Psoas muscle (tissue), 8 donors: ENCODE results near the gene KAT2A. TPM values are rescaled to one million over a fixed set of nuclear protein-coding genes. Genes with fewer than 3 reads are reported as not detected.
A peak's percentile ranks its signal among the peaks of the same experiment; 100 is the strongest.

Experiments
- ATAC-seq, 4 donors: fragments of 200-7000 bp; cut with Tn5 transposase; one replicate each; pipeline ENCODE4 v1.9.1; 2020; ENCODE audit warnings: moderate library complexity in 3 of 4, mild to moderate bottlenecking in 2 of 4
- DNase-seq, 2 donors: peaks; one replicate each; pipeline ENCODE4 v3.0.0-alpha.2; 2020
- H3K27ac ChIP-seq: fragments of 200-600 bp; one replicate; pipeline ENCODE4 v1.8.0; 2022
- H3K27me3 ChIP-seq, 3 donors: fragments of 200-600 bp in 1 of 3; one replicate each; pipeline versions ENCODE4 v1.6.1 to v1.8.0; 2013 to 2022; ENCODE audit warnings: low read length in 2 of 3, mild to moderate bottlenecking in 2 of 3, moderate library complexity in 1 of 3; ENCODE audit not compliant: insufficient read depth in 3 of 3
- H3K36me3 ChIP-seq, 2 donors: fragments of 200-600 bp in 1 of 2; one replicate each; pipeline versions ENCODE4 v1.6.1 to v1.8.0; 2013 to 2022; ENCODE audit warnings: low read depth in 1 of 2, mild to moderate bottlenecking in 1 of 2, moderate library complexity in 1 of 2; ENCODE audit not compliant: insufficient read depth in 1 of 2
- H3K4me1 ChIP-seq: fragments of 200-600 bp; one replicate; pipeline ENCODE4 v1.8.0; 2022
- H3K4me3 ChIP-seq: fragments of 200-600 bp; one replicate; pipeline ENCODE4 v1.8.0; 2022; ENCODE audit warnings: mild to moderate bottlenecking
- H3K9me3 ChIP-seq: fragments of 200-600 bp; one replicate; pipeline ENCODE4 v1.8.0; 2022
- WGBS, 3 donors: extraction: QIAGEN DNeasy Blood & Tissue Kit; methylation state at CpG; one replicate each; pipeline versions ENCODE4 v1.1.6 to v1.1.7; 2013; 5-methylcytosine and 5-hydroxymethylcytosine counted together
- intact Hi-C, 2 donors: fragments of 100-400 bp; cut with DNase I; formaldehyde crosslinking; loops; one replicate each; pipeline versions ENCODE4 v1.11.0 to v1.14.2; 2022
- long read RNA-seq, 2 donors: library from polyadenylated mRNA; unstranded; transcript quantifications; one replicate each; pipeline ENCODE4 v2.0.0, GENCODE V29; 2021
- polyA plus RNA-seq, 3 donors: library from polyadenylated mRNA; stranded (reverse); fragments of 200-250 nt; gene quantifications; one replicate each; pipeline ENCODE4 v1.2.3, GENCODE V29; 2013
- total RNA-seq, 4 donors: library from RNA; stranded (reverse); fragmentation: NEBNext Ultra II Directional in 2 of 4; extraction: Animal tissue kit (Norgen Biotek cat#: 25700) in 2 of 4; gene quantifications; one replicate each; pipeline versions ENCODE4 v1.2.1 to v1.2.4, GENCODE V29; 2021 to 2023
- TF ChIP-seq, protein P1 (sequence below): fragments of 200-600 bp; IDR thresholded peaks from one replicate; pipeline ENCODE4 v1.8.0; 2022; ENCODE audit warnings: antibody characterized with exemption
- donor health status: healthy with polysubstance abuse.
- donor health status: DM: no; HTN: no; CAD: no; lungs with moderate emphysema.
- donor health status: Bipolar disorder and iron deficiency.
- donor health status: healthy.
- donor health status: DM: yes; HTN: yes; CAD: no.
- donor health status: DM: no; HTN: no; CAD: no.
- donor health status: DM: no; HTN: no; CAD: no.
- donor health status: DM: yes; HTN: yes; CAD: no.

KAT2A gene
- total RNA-seq (10 to 100 TPM; 12.3 to 35.3 (median 20.0) TPM), polyA plus RNA-seq (10 to 100 TPM; 20.9 to 23.5 (median 21.2) TPM)
- long read RNA-seq, donor 1, partial matches to known transcripts: 6 of 8 reads
- long read RNA-seq, donor 1, other reads (novel, unspliced or antisense): 2 of 8 reads
- long read RNA-seq, donor 2, partial matches to known transcripts: 14 of 26 reads
- long read RNA-seq, donor 2, other reads (novel, unspliced or antisense): 10 of 26 reads

DNA sequence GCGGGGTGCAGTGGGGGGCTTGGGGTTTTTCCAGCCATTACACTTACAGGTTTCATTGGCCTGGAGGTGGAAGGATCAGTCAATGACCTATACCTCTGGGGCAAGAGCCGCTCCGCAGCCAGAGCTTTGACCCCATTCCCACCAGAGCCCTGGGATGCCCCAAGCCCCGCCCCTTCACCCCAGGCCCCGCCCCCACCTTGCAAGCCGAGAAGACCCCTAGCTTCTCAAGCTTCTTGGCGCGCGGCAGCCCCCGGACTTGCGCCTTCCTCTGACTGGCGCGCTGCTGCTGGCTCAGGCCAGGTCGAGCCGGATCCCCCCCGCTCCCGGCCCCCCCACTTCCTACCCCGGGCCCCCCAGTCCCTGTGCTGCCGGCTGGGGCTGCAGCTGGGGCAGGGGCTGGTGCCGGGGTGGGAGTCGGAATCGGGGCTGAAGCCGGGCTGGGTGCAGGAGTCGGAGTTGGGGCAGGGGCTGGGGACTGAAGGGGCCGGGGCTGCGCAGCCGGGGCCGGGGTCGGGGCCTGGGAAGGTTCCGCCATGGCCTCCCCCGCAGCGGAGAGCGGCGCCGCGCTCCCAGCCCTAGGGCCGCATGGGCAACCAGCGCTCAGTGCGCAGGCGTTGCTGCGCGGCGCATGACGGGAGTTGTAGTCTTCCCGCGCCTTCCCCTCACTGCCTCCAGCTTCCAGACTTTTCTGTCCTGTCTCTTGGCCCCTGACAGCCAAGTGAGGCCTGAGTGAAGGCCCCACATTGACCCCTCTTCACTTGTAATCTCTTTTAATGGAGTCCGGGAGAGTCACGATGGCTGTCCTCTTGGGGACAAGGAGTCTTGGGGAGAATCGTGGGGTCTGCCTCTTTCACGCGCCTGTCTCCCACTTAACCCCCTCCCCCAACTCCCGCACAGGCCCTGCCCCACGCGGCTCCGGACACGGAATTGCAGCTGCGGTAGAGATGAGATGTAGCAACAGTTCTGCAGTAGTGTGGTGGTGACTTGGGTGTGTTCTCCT lies at the start of gene KAT2A:
TSS of gene KAT2A (minus strand) at position 598 of the 1,000 bp plus-strand sequence. CDS start at position 535, 63 bp downstream.
- Histone ChIP-seq H3K4me3 (peak within 1 kb of the TSS; percentile 82), H3K9me3 (no peaks in the 10 kb centered on the region), H3K27me3 (no peaks in the 10 kb centered on the region), H3K27ac (peak within 1 kb of the TSS; percentile 79), H3K36me3 (peaks cover 0 to 45% of the 10 kb centered on the region in 2 donors), H3K4me1 (peaks cover 22% of the 10 kb centered on the region)
- TF ChIP-seq, protein P1, sequence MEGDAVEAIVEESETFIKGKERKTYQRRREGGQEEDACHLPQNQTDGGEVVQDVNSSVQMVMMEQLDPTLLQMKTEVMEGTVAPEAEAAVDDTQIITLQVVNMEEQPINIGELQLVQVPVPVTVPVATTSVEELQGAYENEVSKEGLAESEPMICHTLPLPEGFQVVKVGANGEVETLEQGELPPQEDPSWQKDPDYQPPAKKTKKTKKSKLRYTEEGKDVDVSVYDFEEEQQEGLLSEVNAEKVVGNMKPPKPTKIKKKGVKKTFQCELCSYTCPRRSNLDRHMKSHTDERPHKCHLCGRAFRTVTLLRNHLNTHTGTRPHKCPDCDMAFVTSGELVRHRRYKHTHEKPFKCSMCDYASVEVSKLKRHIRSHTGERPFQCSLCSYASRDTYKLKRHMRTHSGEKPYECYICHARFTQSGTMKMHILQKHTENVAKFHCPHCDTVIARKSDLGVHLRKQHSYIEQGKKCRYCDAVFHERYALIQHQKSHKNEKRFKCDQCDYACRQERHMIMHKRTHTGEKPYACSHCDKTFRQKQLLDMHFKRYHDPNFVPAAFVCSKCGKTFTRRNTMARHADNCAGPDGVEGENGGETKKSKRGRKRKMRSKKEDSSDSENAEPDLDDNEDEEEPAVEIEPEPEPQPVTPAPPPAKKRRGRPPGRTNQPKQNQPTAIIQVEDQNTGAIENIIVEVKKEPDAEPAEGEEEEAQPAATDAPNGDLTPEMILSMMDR: no peak
- intact Hi-C loops: no loop called here
- ATAC-seq (peak; percentile 87 to 90 (median 88)), DNase-seq (peak; percentile 88 to 90)
- 5 to 8% (median 6%) methylated on average over 44 to 57 of the region's 57 CpGs for WGBS, 3 donors

DNA sequence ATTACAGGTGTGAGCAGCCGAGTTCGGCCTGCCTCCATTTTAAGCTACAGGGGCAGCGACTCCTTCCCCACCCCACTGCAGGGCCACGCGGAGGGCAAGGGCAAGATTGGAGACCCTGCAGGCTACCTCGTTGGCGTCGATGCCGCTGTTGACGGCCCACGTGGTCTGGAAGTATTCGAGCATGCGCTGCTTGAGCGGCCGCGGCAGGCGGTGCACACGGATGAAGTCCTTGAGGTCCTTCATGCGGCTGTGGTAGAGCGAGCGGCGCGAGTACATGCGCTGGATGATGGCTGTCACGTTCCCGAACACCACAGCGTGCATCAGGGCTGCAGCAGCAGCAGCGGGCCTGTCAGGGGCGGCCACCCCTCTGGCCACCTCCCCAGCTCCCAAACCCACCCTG lies 48.2 kb upstream of the KAT2A start:
- Histone ChIP-seq H3K4me3 (no peak overlapping the region), H3K27me3 (no peaks in the 10 kb centered on the region), H3K27ac (no peak overlapping the region), H3K4me1 (no peaks in the 10 kb centered on the region), H3K36me3 (no peaks in the 10 kb centered on the region), H3K9me3 (no peaks in the 10 kb centered on the region)
- intact Hi-C loops: no loop called here
- WGBS, 3 donors: 89 to 94% (median 94%) methylated on average over 20 to 29 of the region's 29 CpGs
- ATAC-seq (no peak), DNase-seq (no peak)
- TF ChIP-seq, protein P1: no peak

DNA sequence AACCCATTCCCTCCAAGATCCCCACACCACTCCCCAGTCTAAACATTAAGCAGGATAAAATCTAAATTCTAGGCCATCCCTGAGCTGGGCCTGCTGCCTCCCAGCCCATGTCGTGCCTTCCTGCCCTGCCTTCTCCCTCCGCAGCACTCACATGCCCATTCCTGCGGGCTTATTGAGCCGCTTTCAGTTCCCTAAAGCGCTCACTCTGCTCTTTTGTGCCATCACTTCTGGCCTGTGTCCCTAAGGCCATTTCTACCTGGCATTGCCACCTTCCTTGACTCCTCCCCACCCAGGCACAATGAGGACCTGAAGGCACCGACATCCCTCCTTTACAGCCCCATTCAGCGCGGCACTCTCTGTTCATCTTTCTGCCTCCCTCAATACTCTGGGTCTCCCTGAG lies 46.6 kb upstream of the KAT2A start:
- no peak overlapping the region for H3K4me3 ChIP-seq
- H3K36me3 ChIP-seq: no peaks in the 10 kb centered on the region
- ATAC-seq: no peak
- no peaks in the 10 kb centered on the region for H3K4me1 ChIP-seq
- H3K9me3 ChIP-seq: no peaks in the 10 kb centered on the region
- intact Hi-C loops: no loop called here
- 90 to 94% (median 93%) methylated on average over 8 of the region's 8 CpGs for WGBS, 3 donors
- no peak for DNase-seq
- H3K27ac ChIP-seq: no peak overlapping the region
- TF ChIP-seq, protein P1: no peak
- no peaks in the 10 kb centered on the region for H3K27me3 ChIP-seq

DNA sequence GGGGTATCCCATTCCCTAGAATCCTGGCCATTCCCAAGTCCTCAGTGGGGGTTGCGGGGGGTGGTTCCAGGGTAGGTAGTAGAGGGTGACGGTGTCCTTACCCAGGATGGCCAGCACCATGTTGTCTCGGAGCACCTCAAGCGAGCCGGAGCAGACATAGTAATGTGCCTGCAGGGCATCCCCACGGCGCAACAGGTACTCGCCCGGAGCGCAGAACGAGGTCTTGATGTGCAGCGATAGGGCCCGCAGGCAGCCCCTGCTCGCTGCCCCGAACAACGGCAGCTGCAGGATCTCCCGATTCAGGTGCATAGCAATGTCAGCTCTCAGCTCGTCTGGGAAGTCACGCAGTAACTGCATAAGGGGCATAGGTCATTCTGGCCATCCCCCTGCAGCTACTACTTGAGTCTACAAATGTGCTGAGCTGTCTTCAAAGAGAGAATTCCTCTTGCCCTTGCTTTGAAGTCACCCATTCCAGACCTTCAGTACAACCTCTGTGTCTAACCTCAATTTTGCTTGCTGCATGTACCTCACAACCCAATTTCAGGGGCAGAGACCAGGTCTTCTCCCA lies 45.1 kb upstream of the KAT2A start:
- no peaks in the 10 kb centered on the region for H3K9me3 ChIP-seq
- DNase-seq (no peak), ATAC-seq (no peak)
- H3K27ac ChIP-seq: no peak overlapping the region
- no peaks in the 10 kb centered on the region for H3K4me1 ChIP-seq
- 85 to 87% (median 86%) methylated on average over 19 of the region's 19 CpGs for WGBS, 3 donors
- H3K36me3 ChIP-seq: no peaks in the 10 kb centered on the region
- no peak overlapping the region for H3K4me3 ChIP-seq
- intact Hi-C loops: no loop called here
- H3K27me3 ChIP-seq: no peaks in the 10 kb centered on the region
- TF ChIP-seq, protein P1: no peak
